ENCODE data around the gene ZBTB9. TPM values are rescaled to one million over a fixed set of nuclear protein-coding genes. Genes with fewer than 3 reads are reported as not detected.
"Not testable (repeated sequence)": the region's sequence is repeated elsewhere in the genome, so short reads cannot be mapped to it uniquely, and the experiment has no call there.

The ZBTB9 gene
- total RNA-seq, 2 donors from 2014 or later: 4.4 to 5.9 TPM

DNA sequence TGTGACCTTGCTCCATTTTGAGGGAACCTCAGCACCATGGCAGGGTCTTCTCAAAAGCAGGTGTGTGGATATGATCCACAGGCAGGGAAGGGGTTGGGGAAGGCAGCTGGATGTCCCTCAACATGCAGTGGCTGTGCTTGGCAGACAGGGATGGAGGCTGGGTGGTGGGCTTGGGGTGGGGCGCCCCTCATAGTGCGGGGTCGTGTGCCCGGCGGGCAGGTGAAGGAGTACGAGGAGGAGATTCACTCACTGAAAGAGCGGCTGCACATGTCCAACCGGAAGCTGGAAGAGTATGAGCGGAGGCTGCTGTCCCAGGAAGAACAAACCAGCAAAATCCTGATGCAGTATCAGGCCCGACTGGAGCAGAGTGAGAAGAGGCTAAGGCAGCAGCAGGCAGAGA is 8.0 kb upstream of the ZBTB9 start:
- DNase-seq (no peak), ATAC-seq (no peak)
- intact Hi-C loops (cut with DNase I): loop anchor here in 1 of 2 donors (10.0 kb wide), 1 partner anchor 118 kb away; no protein-coding TSS in a partner anchor

DNA sequence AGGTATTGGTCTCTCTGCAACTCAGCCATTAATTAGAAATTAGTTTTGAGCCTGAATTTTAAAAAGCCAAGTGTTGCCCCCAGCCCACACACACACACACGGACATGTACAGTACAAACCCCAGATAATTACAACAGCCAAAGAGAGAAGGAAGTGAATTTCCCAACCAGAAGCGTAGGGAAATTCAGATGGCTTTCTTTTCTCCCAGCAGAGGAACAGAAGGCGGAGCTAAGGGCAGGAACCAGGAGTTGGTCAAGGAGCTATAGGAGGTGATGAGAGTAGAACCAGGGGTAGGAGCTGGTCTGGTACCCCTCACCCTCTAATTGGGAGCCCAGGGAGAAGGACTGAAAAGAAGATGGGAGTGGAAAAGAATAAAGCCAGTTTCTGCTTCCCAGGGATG is 3.9 kb upstream of the ZBTB9 start:
- intact Hi-C loops (cut with DNase I): loop anchor here in 1 of 2 donors (10.0 kb wide), 2 partner anchors 56 to 124 kb away; partner anchors contain the start of gene KIFC1
- ATAC-seq: no peak
- no peak for DNase-seq

DNA sequence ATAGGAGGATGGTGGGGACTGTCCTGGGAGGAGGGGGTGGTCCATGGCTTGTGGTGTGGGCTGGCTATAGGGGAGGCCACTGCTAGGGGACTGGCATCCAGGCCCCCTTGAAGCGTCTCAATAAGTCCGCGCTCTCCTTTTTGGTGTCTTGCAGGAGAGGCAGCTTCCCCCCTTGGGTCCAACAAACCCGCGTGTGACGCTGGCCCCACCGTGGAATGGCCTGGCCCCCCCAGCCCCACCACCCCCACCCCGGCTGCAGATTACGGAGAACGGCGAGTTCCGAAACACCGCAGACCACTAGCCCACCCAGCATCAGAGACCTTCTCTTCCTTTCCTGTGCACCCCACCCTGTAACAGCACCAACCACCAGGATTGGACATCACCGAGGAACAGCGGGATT is 2.8 kb upstream of the ZBTB9 start:
- ATAC-seq: no peak
- intact Hi-C loops (cut with DNase I): loop anchor here in 1 of 2 donors (10.0 kb wide), 2 partner anchors 57 to 123 kb away; partner anchors contain the start of gene KIFC1
- DNase-seq: no peak

DNA sequence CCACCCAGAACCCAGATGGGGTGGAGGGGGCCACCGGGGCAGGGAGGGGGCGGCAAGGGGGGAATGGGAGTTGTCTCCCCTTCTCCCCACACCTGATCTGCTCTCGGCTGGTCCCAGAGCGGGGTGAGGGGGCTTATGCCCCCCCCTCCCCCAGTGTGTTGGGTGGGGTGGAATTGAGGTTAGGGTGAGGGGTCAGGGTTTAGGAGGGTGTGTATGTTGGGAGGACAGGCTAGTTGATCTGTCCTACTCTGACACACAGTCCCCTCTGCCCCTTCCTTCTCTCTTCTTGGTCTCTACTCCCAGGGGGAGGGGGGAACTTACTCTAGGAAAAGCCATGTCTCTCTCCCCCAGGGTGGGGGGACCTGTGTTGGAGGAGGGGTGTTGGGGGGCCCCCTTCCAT is 1.9 kb upstream of the ZBTB9 start:
- DNase-seq: no peak
- intact Hi-C loops (cut with DNase I): loop anchor here in 1 of 2 donors (10.0 kb wide), 2 partner anchors 58 to 122 kb away; partner anchors contain the start of gene KIFC1
- ATAC-seq: no peak

DNA sequence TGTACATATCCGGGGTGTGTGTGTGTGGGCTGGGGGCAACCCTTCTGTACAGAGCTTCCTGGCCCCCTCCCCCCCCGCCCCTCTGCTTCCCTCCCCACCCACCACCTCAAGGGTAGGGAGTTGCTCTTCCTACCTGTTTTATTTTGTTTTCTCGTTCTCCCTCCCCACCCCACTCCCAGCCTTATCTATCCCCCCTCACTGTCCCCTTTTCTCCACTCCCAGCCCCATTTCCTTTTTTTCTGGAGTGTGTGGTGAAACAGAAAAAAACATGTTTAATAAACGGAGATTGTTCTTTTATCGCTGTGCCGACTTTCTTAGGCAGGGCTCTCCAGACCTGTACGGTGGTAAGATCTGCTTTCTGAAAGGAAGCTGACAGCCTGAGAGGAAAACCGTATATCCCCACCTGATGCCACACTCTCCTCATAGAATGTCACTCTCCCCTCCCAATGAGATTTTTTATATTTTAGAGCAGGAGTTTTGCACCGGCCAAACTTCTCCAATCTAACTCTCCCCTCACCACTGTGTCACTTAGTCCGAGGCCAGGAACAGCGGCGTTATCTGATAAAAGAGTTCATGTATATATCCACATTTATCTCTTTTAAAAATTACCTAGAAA is 875 bp upstream of the ZBTB9 start:
- intact Hi-C loops (cut with DNase I): loop anchor here in 1 of 2 donors (10.0 kb wide), 2 partner anchors 59 to 121 kb away; partner anchors contain the start of gene KIFC1

DNA sequence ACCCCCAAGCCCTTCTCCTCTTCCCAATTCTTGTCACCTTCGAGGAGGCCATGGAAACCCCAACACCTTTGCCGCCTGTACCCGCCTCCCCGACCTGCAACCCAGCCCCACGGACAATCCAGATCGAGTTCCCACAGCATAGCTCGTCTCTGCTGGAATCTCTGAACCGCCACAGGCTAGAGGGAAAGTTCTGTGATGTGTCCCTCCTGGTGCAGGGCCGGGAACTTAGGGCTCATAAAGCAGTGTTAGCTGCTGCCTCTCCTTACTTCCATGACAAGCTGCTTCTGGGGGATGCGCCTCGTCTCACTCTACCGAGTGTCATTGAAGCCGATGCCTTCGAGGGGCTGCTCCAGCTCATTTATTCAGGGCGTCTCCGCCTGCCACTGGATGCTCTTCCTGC is 675 bp downstream of the ZBTB9 start:
- DNase-seq (no peak), ATAC-seq (no peak)
- intact Hi-C loops (cut with DNase I): loop anchor here in 1 of 2 donors (10.0 kb wide), 2 partner anchors 60 to 120 kb away; partner anchors contain the start of gene KIFC1

More for the DNA sequence above, 875 bp upstream of the ZBTB9 start:
- no peak for ATAC-seq
- no peak for DNase-seq

DNA sequence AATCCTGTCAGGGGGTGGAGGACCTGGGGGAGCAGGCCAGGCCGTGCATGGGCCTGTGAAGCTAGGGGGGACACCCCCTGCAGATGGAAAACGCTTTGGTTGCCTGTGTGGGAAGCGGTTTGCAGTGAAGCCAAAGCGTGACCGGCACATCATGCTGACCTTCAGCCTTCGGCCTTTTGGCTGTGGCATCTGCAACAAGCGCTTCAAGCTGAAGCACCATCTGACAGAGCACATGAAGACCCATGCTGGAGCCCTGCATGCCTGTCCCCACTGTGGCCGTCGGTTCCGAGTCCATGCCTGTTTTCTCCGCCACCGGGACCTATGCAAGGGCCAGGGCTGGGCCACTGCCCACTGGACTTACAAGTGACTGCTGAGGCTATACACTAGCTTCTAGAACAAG is 1.8 kb downstream of the ZBTB9 start:
- DNase-seq: no peak
- no peak for ATAC-seq
- intact Hi-C loops (cut with DNase I): loop anchor here in 1 of 2 donors (10.0 kb wide), 2 partner anchors 61 to 119 kb away; partner anchors contain the start of gene KIFC1

DNA sequence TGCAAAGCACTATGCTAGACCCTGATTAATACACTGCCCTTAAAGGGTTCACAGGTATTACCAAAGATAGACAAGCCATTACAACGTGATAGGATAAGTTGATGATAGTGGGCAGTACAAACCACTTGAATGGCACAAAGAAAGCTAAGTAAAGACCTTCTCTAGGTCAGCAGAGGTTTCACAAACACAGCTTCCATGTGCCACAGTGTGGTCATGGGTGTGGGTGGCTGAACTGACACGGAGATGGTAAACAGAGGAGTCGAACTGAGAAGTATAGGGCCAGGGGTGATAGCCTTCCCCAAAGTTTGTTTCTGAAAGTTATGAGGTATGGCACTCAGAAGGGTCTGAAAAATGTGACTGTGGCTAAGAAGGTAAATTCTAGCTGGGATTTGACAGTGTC is 4.3 kb downstream of the ZBTB9 start:
- DNase-seq (no peak), ATAC-seq (no peak)
- intact Hi-C loops (cut with DNase I): loop anchor here in 1 of 2 donors (10.0 kb wide), 2 partner anchors 64 to 116 kb away; partner anchors contain the start of gene KIFC1

DNA sequence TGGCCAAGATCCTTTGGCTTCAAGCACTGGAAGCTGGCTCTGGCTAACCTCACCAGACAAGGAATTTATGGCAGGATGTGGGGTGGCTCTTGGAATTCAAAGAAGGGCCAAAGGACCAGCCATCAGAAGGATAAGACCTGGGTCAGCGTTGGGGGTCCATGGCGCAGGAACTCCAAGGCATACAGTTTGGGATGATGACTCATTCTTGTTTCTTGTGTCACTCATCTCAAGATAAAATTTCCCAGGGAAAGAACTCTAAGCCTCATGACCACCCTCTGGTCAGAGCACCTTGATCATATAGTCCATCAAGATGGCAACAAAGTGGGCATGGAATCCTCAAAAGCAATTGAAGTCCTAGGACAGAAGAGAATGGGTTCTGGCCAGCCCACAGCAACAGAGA is 4.8 kb downstream of the ZBTB9 start:
- DNase-seq: no peak
- no peak for ATAC-seq
- intact Hi-C loops (cut with DNase I): loop anchor here in 1 of 2 donors (10.0 kb wide), 2 partner anchors 64 to 116 kb away; partner anchors contain the start of gene KIFC1

DNA sequence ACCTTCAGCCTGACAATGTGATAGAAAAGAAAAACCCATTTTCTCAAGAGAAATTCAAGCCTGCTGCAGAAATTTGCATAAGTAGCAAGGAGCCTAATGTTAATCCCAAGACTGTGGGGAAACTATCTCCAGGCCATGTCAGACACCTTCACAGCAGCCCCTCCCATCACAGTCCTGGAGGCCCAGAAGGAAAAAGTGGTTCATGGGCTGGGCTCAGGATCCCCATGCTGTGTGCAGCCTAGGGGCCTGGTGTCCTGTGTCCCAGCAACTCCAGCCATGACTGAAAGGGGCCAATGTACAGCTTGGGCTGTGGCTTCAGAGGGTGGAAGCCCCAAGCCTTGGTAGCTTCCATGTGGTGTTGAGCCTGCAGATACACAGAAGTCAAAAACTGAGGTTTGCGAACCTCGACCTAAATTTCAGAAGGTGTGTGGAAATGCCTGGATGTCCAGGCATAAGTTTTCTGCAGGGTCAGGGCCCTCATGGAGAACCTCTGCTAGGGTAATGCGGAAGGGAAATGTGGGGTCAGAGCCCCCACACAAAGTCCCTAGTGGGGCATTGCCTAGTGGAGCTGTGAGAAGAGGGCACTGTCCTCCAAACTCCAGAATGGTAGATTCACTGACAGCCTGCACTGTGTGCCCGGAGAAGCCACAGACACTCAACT is 11.8 kb downstream of the ZBTB9 start:
- intact Hi-C loops (cut with DNase I): no loop called here
- DNase-seq (no peak), ATAC-seq (no peak)

DNA sequence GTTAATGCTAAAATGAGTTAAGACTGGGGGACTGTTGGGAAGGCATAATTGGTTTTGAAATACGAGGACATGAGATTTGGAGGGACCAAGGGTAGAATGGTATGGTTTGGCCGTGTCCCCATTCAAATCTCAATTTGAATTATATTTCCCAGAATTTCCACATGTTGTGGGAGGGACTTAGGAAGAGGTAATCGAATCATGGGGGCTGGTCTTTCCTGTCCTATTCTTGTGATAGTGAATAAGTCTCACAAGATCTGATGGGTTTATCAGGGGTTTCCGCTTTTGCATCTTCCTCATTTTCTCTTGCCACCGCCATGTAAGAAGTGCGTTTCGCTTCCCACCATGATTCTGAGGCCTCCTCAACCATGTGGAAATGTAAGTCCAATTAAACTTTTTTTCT is 12.7 kb downstream of the ZBTB9 start:
- no peak for ATAC-seq
- intact Hi-C loops (cut with DNase I): no loop called here
- no peak for DNase-seq

DNA sequence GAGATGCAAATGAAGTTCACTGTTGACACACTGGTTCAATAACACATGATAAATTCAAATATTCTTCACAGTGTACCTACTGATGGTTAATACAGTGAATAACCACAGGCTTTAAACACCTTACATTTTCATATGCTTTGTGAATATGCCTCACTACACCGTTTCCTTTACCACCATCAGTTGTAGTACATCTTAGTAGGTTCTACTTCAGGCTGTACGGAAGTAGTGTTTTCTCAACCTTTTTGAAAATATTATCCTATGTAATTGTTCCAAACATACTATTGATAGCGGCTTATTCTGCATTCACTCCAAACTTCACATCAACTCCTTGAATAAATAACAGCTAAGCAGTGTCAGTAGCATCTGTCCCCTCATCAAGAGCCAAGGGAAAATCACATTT is 15.3 kb downstream of the ZBTB9 start:
- intact Hi-C loops (cut with DNase I): no loop called here

DNA sequence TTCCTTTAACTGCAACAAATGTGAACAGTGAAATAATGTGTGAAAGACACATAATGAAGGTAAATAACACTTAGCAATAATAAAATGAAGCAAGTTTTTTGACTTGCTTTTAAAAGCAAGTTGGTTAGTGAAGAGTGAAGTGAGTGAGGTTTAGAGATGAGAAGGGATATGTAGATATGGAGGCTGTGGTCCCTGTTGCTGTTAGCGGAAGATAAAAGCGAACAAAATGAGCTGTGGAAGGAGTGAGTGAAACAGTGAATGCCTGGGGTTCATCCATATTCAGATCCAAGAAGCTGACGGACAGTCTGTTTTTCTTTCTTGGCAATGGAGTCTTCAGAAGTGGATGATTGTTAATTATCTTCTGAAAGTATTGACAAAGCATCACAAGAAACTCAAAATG is 23.5 kb downstream of the ZBTB9 start:
- ATAC-seq (no peak), DNase-seq (no peak)
- intact Hi-C loops (cut with DNase I): no loop called here

More for the DNA sequence above, 15.3 kb downstream of the ZBTB9 start:
- DNase-seq: no peak
- ATAC-seq: no peak

DNA sequence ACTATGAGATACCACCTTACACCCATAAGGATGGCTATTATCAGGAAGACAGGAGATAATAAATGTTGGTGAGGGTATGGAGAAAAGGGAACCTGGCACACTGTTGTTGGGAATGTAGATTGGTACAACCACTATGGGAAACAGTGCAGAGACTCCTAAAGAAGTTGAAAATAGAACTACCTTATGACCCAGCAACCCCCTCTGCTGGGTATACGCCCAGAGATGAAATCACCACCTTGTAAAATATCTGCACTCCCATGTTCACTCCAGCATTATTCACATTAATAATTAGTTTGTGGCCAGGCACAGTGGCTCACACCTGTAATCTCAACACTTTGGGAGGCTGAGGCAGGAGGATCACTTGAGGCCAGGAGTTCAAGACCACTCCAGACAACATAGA is 26.8 kb downstream of the ZBTB9 start:
- DNase-seq: no peak
- ATAC-seq: no peak
- intact Hi-C loops (cut with DNase I): no loop called here

DNA sequence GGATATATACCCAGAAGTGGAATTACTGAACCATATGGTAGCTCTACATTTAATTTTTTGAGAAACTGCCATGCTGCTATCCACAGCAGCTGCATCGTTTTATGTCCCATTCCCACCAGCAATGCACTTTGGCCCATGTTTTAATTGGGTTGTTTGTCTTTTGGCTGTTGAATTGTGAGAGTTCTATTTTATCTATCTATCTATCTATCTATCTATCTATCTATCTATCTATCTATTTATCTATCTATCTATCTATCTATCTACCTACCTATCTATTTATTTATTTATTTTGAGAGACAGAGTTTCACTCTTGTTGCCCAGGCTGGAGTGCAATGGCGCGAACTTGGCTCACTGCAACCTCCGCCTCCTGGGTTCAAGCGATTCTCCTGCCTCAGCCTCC is 28.2 kb downstream of the ZBTB9 start:
- ATAC-seq; intact Hi-C loops (cut with DNase I); DNase-seq: not testable (repeated sequence)

DNA sequence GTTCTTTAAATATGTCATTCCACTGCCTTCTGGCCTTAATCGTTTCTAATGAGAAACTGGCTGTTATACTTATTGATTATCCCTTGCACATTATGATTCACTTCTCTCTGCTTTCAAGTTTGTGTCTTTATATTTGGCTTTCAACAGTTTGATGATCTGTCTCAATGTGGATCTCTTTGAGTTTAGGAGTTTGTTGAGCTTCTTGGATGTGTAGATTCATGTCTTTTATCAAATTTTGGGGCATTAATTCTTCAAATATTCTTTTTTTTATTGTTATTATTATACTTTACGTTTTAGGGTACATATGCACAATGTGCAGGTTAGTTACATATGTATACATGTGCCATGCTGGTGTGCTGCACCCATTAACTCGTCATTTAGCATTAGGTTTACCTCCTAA is 29.3 kb downstream of the ZBTB9 start:
- ATAC-seq (no peak), DNase-seq (no peak)
- intact Hi-C loops (cut with DNase I): no loop called here

DNA sequence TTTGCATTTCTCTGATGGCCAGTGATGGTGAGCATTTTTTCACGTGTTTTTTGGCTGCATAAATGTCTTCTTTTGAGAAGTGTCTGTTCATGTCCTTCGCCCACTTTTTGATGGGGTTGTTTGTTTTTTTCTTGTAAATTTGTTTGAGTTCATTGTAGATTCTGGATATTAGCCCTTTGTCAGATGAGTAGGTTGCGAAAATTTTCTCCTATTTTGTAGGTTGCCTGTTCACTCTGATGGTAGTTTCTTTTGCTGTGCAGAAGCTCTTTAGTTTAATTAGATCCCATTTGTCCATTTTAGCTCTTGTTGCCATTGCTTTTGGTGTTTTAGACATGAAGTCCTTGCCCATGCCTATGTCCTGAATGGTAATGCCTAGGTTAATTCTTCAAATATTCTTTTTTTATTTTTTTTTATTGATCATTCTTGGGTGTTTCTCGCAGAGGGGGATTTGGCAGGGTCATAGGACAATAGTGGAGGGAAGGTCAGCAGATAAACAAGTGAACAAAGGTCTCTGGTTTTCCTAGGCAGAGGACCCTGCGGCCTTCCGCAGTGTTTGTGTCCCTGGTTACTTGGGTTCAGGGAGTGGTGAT is 30.4 kb downstream of the ZBTB9 start:
- ATAC-seq; intact Hi-C loops (cut with DNase I); DNase-seq: not testable (repeated sequence)

DNA sequence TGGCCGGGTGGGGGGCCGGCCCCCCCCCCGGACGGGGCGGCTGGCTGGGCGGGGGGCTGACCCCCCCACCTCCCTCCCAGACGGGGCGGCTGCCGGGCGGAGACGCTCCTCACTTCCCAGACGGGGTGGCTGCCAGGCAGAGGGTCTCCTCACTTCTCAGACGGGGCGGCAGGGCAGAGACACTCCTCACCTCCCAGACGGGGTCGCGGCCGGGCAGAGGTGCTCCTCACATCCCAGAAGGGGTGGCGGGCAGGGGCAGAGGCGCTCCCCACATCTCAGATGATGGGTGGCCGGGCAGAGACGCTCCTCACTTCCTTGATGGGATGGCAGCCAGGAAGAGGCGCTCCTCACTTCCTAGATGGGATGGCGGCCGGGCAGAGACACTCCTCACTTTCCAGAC is 31.3 kb downstream of the ZBTB9 start:
- intact Hi-C loops (cut with DNase I); ATAC-seq; DNase-seq: not testable (repeated sequence)

DNA sequence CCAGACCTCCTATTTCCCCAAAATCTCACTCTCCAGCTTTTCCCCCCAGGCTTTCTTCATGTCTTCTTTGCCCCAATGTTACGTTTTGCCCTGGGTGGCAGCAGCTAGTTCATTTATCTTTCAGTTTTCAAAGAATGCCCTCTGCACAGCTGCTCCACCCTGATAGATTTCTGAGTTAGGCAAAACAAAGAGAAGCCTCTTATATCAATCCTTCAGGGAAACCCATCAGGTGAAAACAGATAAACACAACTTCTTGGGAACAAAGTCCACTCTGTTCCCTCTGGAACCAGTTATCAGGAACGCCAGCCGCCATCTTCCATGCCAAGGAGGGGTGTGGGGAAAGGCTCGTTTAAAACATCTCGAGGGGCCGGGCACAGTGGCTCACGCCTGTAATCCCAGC is 34.0 kb downstream of the ZBTB9 start:
- DNase-seq (no peak), ATAC-seq (no peak)
- intact Hi-C loops (cut with DNase I): no loop called here

DNA sequence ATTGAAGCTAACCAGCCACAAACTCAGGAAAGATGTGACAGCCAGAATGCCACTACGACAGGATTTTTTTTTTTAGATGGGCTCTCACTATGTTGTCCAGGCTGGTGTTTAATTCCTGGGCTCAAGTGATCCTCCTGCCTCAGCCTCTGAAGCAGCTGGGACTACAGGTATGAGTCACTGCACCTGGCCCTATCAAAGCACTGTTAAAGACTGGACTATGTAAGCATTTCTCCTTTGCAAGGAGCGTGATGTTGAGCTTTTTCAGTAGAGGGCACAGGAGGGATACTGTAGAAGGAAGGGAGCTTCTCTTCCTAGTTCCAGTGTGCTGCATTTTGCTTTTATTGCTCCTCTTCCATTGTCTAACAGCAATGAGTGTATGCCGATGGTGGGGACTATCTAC is 35.8 kb downstream of the ZBTB9 start:
- ATAC-seq (no peak), DNase-seq (no peak)

More for the DNA sequence above, 35.8 kb downstream of the ZBTB9 start:
- intact Hi-C loops (cut with DNase I): no loop called here

Data from left cardiac atrium (tissue), 4 donors.